OCI-LY3 (cell line): ENCODE results near the gene A4GALT.

Experiments
- CTCF ChIP-seq: fragments of 200-600, 300-600 bp; sonication (generic); IDR thresholded peaks from 2 replicates; pipeline ENCODE4 v1.5.1; 2014; ENCODE audit warnings: antibody characterized with exemption, low read length, low read depth
- EZH2phosphoT487 ChIP-seq: fragments of 200-600 bp; shearing (Covaris generic); IDR thresholded peaks from 2 replicates; pipeline ENCODE4 v1.6.1; 2018; ENCODE audit warnings: antibody characterized with exemption, mixed run types, low read depth

DNA sequence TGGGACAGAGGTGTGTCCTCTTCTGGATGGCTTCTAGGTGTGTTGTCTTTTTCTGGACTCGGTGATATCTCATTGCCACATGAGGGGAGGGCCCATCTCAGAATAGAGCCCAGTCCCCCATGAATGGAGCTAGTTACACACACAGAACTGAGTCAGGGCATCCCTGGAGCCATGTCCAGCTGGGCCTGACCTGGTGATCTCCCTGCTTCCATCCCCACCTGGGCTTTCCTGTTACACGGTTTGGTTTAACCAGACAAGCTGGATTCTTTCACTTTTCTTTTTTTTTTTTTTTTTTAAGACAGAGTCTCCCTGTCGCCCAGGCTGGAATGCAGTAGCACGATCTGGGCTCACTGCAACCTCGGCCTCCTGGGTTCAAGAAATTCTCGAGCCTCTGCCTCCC is 6.1 kb upstream of the A4GALT start:
- TF ChIP-seq CTCF, result no peak
- TF ChIP-seq EZH2phosphoT487, result no peak
